Cardiac muscle cell (in vitro differentiated cells and primary cell): ENCODE results near the gene ITGBL1. TPM values are rescaled to one million over a fixed set of nuclear protein-coding genes. Genes with fewer than 3 reads are reported as not detected.

Experiments
- DNase-seq, 2 donors: peaks; one replicate each; pipeline versions ENCODE4 v3.0.0 to v3.0.0-alpha.2; 2010 to 2017; ENCODE audit warnings: low read depth in 1 of 2, low spot score in 1 of 2
- H3K27ac ChIP-seq: fragments of 200-600 bp; sonication (generic); 2 replicates; pipeline ENCODE4 v1.5.1; 2016
- H3K27me3 ChIP-seq: fragments of 200-600 bp; sonication (generic); 2 replicates; pipeline ENCODE4 v1.6.0; 2016; ENCODE audit warnings: control low read depth
- H3K36me3 ChIP-seq: fragments of 200-600 bp; sonication (generic); 2 replicates; pipeline ENCODE4 v1.5.1; 2016; ENCODE audit warnings: control low read depth
- H3K4me1 ChIP-seq: fragments of 200-600 bp; sonication (generic); 2 replicates; pipeline ENCODE4 v1.8.1; 2017; ENCODE audit warnings: low read depth, mild to moderate bottlenecking, mixed run types
- H3K4me3 ChIP-seq: fragments of 200-600 bp; sonication (generic); 2 replicates; pipeline ENCODE4 v1.5.1; 2016; ENCODE audit warnings: mild to moderate bottlenecking
- H3K9me3 ChIP-seq: fragments of 200-600 bp; sonication (generic); 2 replicates; pipeline ENCODE4 v1.5.1; 2017; ENCODE audit warnings: low read depth, mild to moderate bottlenecking, control low read depth
- CTCF ChIP-seq: IDR thresholded peaks from 2 replicates; pipeline ENCODE4 v1.5.1; 2012; ENCODE audit warnings: low read depth, mild to moderate bottlenecking, low read length
- polyA plus RNA-seq: library from polyadenylated mRNA; unstranded; fragments of >200 nt; fragmentation: Nextera tagmentation; extraction: Ambion mirVana; gene quantifications from 2 replicates; pipeline ENCODE4 v1.2.1, GENCODE V29; 2016
- total RNA-seq: library from RNA; depleted of rRNA; stranded (reverse); fragments of >200 nt; gene quantifications from 2 replicates; pipeline ENCODE4 v1.2.3, GENCODE V29; 2016

ITGBL1 gene
- total and polyA plus RNA-seq, 2 experiments from 2014 or later: not detected

GRCh38 chr13:101499406-101499805, 46.9 kb downstream of the ITGBL1 start:
- no peak for DNase-seq
- TF ChIP-seq CTCF: no peak
- Histone ChIP-seq H3K9me3 (no peaks in the 10 kb centered on the region), H3K27me3 (no peaks in the 10 kb centered on the region), H3K4me3 (no peak overlapping the region), H3K27ac (no peak overlapping the region), H3K36me3 (no peaks in the 10 kb centered on the region), H3K4me1 (no peaks in the 10 kb centered on the region)

GRCh38 chr13:101502618-101503017, 50.1 kb downstream of the ITGBL1 start:
- no peaks in the 10 kb centered on the region for H3K9me3 ChIP-seq
- H3K27me3 ChIP-seq: no peaks in the 10 kb centered on the region
- DNase-seq: no peak
- H3K27ac ChIP-seq: no peak overlapping the region
- H3K4me1 ChIP-seq: no peaks in the 10 kb centered on the region
- no peaks in the 10 kb centered on the region for H3K36me3 ChIP-seq
- no peak for TF ChIP-seq CTCF
- no peak overlapping the region for H3K4me3 ChIP-seq

GRCh38 chr13:101511161-101511560, 58.7 kb downstream of the ITGBL1 start:
- no peaks in the 10 kb centered on the region for H3K27me3 ChIP-seq
- DNase-seq: no peak
- no peaks in the 10 kb centered on the region for H3K36me3 ChIP-seq
- no peak overlapping the region for H3K4me3 ChIP-seq
- H3K9me3 ChIP-seq: no peaks in the 10 kb centered on the region
- no peaks in the 10 kb centered on the region for H3K4me1 ChIP-seq
- TF ChIP-seq CTCF: no peak
- H3K27ac ChIP-seq: no peak overlapping the region

DNA sequence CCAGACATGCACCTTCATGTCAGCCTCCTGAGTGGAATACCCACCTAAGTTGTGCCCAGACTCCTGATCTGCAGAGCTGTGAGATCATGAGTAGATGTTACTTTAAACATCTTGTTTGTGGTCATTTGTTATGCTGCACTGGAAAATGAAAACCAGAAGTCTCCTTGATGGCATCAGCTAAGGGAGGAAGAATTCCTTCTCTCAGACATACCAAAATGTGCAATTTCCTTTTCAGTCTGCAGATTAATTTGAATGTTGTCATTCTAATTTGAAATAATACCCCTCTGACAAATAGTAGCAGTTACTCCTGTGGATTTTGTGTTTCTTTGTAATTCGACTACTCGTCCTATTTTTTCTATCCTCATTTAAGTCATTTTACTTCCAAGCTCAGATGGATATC, 59.3 kb downstream of the ITGBL1 start:
- H3K27ac ChIP-seq: no peak overlapping the region
- no peak for DNase-seq
- no peaks in the 10 kb centered on the region for H3K4me1 ChIP-seq
- no peaks in the 10 kb centered on the region for H3K27me3 ChIP-seq
- no peaks in the 10 kb centered on the region for H3K9me3 ChIP-seq
- H3K36me3 ChIP-seq: no peaks in the 10 kb centered on the region
- H3K4me3 ChIP-seq: no peak overlapping the region
- no peak for TF ChIP-seq CTCF

- no peak for TF ChIP-seq CTCF
- DNase-seq: peak in 1 of 2 donors; percentile 20
These were observed 60.2 kb downstream of the ITGBL1 start for GRCh38 chr13:101512650-101513049.

DNA sequence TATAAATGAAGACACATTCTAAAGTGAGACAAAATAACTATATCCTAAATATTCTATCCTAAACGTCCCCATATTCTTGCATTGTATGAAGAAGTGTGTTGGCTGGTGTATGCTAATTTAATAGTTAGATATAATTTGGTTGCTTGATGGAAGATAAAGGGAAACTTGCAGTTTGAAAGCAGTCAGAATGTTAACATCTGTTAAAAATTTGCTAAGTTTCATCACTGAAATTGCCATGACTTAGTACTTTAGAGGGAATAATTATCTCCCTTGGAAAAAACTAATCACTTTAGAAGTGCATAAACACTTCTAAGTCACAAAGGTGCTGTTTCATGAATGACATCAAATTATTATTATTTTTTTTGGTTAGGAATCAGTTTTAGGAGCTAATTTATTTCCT, 61.6 kb downstream of the ITGBL1 start:
- Histone ChIP-seq H3K27ac (no peak overlapping the region), H3K36me3 (no peaks in the 10 kb centered on the region), H3K4me1 (no peaks in the 10 kb centered on the region), H3K4me3 (no peak overlapping the region), H3K27me3 (no peaks in the 10 kb centered on the region), H3K9me3 (no peaks in the 10 kb centered on the region)
- TF ChIP-seq CTCF: no peak
- DNase-seq: no peak

More at GRCh38 chr13:101512650-101513049, 60.2 kb downstream of the ITGBL1 start:
- H3K36me3 ChIP-seq: no peaks in the 10 kb centered on the region
- H3K9me3 ChIP-seq: no peaks in the 10 kb centered on the region
- no peaks in the 10 kb centered on the region for H3K4me1 ChIP-seq
- H3K4me3 ChIP-seq: no peak overlapping the region
- H3K27me3 ChIP-seq: no peaks in the 10 kb centered on the region
- H3K27ac ChIP-seq: no peak overlapping the region
